Measurements from ENCODE around the gene DLX3. TPM values are rescaled to one million over a fixed set of nuclear protein-coding genes. Genes with fewer than 3 reads are reported as not detected.

Gene DLX3
- total RNA-seq, 1 experiment from 2014 or later, result 0.74 TPM

DNA sequence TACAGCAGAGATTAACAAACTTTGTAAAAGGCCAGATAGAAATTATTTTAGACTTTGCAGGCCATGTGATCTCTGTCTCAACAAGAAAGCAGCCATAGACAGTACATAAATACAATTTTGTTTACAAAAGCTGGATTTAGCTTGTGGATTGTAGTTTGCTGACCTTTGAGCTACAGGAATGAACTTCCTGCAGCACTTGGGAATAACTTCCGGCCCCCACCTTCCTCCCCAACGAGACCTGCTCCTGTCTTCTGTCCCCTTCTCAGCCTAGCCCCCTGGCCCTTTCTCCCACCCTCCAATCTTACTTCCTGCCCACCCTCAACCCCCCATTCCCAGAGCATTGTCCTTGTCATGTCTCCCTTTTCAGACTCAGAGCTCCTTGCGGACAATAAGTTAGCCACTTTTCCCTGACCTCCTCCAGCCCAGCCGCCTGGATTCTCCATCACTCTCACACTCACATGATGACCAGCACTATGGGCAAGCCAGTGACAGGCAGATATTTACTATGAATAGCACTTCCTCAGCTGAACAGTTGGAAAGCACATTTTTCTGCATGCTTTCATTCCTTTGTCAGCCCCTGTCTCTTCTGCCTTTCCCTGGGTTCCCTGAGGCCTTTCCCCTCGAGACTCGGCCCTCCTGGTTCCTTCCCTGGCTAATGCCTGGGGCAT is 27.6 kb upstream of the DLX3 start (continued):
- TF ChIP-seq, protein P1, sequence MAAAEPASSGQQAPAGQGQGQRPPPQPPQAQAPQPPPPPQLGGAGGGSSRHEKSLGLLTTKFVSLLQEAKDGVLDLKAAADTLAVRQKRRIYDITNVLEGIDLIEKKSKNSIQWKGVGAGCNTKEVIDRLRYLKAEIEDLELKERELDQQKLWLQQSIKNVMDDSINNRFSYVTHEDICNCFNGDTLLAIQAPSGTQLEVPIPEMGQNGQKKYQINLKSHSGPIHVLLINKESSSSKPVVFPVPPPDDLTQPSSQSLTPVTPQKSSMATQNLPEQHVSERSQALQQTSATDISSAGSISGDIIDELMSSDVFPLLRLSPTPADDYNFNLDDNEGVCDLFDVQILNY (CRISPR knock-in tag; IDR thresholded peaks at IDR 0.05), result no peak
- TF ChIP-seq KAT7 (CRISPR knock-in tag; IDR thresholded peaks at IDR 0.05; ENCODE audit: borderline replicate concordance), result no peak

DNA sequence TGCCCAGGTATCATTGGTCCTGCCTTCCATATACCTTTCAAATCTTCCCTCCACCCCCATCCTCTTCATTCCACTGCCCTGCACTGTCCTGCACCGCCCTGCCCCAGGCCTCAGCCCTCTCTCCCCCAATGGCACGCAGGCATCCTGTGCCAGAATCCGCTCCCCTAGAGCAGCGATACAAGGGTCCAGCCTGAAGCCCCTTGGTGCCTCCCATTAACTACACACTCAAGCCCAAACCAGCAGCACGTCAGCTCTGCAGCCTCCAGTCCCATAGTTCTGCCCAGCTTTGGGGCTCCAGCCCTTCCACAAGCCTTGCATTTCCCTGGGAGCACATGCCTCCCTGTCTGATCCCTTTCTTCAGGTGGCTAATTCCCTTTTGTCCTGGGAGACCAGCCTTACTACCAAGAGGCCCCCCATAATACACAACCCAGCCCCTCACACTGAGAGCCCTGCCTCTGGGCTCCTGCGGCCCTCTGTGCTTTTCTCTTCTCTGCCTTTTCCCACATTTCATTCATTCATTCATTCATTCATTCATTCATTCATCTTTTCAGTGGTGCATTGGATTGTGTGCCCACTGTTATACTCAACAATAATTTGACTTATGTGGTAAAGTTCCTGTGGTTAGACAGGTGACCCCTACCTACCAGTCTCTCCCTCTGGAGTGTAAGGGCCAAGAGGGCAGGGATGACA is 26.8 kb upstream of the DLX3 start:
- H3K4me1 Mint-ChIP-seq, result 0 out of 2 replicates have a peak, but pooled peaks cover 5% of the 10 kb centered on the region
- POLR2A ChIA-PET, result no interaction called here
- no peak overlapping the region for H3K4me3 Mint-ChIP-seq
- H3K9me3 Mint-ChIP-seq, result peaks cover 4% of the 10 kb centered on the region; the same call in 1 of the 2 replicates
- no peak overlapping the region for H3K27ac Mint-ChIP-seq
- ATAC-seq (no peak), DNase-seq (ENCODE audit: low spot score) (no peak)
- CTCF ChIA-PET, result interaction anchor here (0.7 to 2.4 kb wide), 6 partner anchors 35 to 72 kb away, joined by 3 to 12 read pairs (median 4); partner anchors contain the start of genes ITGA3 and PDK2
- no peaks in the 10 kb centered on the region for H3K36me3 Mint-ChIP-seq
- H3K27me3 Mint-ChIP-seq (ENCODE audit: low read depth), result peaks cover 10% of the 10 kb centered on the region
- TF ChIP-seq TEAD4 (CRISPR knock-in tag; IDR thresholded peaks at IDR 0.05) (no peak), ZBTB21 (CRISPR knock-in tag; IDR thresholded peaks at IDR 0.05; ENCODE audit: borderline replicate concordance) (no peak), SP1 (CRISPR knock-in tag; conservative IDR thresholded peaks at IDR 0.05) (no peak), CBFB (CRISPR knock-in tag; IDR thresholded peaks at IDR 0.05; ENCODE audit: low read depth) (no peak), PRRX2 (CRISPR knock-in tag; IDR thresholded peaks at IDR 0.05) (no peak), RORB (CRISPR knock-in tag; IDR thresholded peaks at IDR 0.05) (no peak)
- TF ChIP-seq, protein P2, sequence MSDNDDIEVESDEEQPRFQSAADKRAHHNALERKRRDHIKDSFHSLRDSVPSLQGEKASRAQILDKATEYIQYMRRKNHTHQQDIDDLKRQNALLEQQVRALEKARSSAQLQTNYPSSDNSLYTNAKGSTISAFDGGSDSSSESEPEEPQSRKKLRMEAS (CRISPR knock-in tag; IDR thresholded peaks at IDR 0.05), result no peak
- TF ChIP-seq, protein P1 (CRISPR knock-in tag; IDR thresholded peaks at IDR 0.05), result no peak
- TF ChIP-seq, protein P3, sequence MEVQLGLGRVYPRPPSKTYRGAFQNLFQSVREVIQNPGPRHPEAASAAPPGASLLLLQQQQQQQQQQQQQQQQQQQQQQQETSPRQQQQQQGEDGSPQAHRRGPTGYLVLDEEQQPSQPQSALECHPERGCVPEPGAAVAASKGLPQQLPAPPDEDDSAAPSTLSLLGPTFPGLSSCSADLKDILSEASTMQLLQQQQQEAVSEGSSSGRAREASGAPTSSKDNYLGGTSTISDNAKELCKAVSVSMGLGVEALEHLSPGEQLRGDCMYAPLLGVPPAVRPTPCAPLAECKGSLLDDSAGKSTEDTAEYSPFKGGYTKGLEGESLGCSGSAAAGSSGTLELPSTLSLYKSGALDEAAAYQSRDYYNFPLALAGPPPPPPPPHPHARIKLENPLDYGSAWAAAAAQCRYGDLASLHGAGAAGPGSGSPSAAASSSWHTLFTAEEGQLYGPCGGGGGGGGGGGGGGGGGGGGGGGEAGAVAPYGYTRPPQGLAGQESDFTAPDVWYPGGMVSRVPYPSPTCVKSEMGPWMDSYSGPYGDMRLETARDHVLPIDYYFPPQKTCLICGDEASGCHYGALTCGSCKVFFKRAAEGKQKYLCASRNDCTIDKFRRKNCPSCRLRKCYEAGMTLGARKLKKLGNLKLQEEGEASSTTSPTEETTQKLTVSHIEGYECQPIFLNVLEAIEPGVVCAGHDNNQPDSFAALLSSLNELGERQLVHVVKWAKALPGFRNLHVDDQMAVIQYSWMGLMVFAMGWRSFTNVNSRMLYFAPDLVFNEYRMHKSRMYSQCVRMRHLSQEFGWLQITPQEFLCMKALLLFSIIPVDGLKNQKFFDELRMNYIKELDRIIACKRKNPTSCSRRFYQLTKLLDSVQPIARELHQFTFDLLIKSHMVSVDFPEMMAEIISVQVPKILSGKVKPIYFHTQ (CRISPR knock-in tag; IDR thresholded peaks at IDR 0.05), result no peak

DNA sequence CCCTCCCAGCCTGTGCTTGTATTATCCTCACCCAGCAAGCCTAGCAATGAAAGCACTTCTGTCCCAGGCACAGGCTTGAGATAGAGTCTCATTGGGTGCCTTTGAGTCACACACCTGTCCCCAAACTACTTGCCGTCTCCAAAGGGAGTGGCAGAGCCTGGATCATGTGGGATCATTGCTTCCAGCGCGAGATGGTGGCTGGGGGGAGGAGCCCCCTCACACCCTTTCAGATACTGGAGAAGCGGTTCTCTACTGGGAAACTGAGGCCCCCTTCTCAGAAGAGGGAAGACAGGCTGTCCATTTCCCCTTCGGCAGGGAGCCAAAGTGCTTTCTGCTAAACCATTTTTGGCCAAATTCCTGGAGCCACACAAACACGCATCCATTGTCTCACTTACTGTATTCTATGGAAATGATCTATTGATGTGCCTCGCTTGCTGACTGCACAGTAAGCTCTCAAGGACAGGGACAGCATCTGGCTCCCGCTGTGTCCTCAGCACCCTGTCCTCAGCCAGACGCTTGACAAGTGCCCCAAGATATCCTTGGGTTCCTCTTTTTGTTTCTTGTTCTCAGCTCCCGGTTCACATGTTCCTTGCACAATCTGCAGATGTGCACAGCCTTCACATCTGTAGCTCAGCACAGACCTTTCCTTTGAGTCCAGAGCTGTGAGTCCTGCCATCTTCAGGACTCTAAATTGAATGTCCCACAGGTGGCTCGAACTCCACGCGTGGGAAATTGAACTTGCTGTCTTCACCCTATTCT is 26.0 kb upstream of the DLX3 start:
- no peak overlapping the region for H3K4me3 Mint-ChIP-seq
- no peak overlapping the region for H3K27ac Mint-ChIP-seq
- H3K9me3 Mint-ChIP-seq, result peaks cover 4% of the 10 kb centered on the region
- DNase-seq (ENCODE audit: low spot score), result no peak
- no peak for ATAC-seq
- CTCF ChIA-PET, result interaction anchor here (0.7 to 2.4 kb wide), 4 partner anchors 36 to 73 kb away, joined by 4 to 12 read pairs (median 6); partner anchors contain the start of gene PDK2
- POLR2A ChIA-PET, result no interaction called here
- no peaks in the 10 kb centered on the region for H3K4me1 Mint-ChIP-seq
- H3K27me3 Mint-ChIP-seq (ENCODE audit: low read depth), result peaks cover 13% of the 10 kb centered on the region
- no peaks in the 10 kb centered on the region for H3K36me3 Mint-ChIP-seq
- TF ChIP-seq, protein P4, sequence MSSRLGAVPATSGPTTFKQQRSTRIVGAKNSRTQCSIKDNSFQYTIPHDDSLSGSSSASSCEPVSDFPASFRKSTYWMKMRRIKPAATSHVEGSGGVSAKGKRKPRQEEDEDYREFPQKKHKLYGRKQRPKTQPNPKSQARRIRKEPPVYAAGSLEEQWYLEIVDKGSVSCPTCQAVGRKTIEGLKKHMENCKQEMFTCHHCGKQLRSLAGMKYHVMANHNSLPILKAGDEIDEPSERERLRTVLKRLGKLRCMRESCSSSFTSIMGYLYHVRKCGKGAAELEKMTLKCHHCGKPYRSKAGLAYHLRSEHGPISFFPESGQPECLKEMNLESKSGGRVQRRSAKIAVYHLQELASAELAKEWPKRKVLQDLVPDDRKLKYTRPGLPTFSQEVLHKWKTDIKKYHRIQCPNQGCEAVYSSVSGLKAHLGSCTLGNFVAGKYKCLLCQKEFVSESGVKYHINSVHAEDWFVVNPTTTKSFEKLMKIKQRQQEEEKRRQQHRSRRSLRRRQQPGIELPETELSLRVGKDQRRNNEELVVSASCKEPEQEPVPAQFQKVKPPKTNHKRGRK (CRISPR knock-in tag; IDR thresholded peaks at IDR 0.05; ENCODE audit: borderline replicate concordance), result no peak
- TF ChIP-seq, protein P5, sequence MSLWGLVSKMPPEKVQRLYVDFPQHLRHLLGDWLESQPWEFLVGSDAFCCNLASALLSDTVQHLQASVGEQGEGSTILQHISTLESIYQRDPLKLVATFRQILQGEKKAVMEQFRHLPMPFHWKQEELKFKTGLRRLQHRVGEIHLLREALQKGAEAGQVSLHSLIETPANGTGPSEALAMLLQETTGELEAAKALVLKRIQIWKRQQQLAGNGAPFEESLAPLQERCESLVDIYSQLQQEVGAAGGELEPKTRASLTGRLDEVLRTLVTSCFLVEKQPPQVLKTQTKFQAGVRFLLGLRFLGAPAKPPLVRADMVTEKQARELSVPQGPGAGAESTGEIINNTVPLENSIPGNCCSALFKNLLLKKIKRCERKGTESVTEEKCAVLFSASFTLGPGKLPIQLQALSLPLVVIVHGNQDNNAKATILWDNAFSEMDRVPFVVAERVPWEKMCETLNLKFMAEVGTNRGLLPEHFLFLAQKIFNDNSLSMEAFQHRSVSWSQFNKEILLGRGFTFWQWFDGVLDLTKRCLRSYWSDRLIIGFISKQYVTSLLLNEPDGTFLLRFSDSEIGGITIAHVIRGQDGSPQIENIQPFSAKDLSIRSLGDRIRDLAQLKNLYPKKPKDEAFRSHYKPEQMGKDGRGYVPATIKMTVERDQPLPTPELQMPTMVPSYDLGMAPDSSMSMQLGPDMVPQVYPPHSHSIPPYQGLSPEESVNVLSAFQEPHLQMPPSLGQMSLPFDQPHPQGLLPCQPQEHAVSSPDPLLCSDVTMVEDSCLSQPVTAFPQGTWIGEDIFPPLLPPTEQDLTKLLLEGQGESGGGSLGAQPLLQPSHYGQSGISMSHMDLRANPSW (CRISPR knock-in tag; conservative IDR thresholded peaks at IDR 0.05; ENCODE audit: low read depth), result no peak
- no peak for TF ChIP-seq SP1 (CRISPR knock-in tag; conservative IDR thresholded peaks at IDR 0.05)
- TF ChIP-seq ESRRA (CRISPR knock-in tag; IDR thresholded peaks at IDR 0.05; ENCODE audit: borderline replicate concordance), result no peak
- TF ChIP-seq PRRX2 (CRISPR knock-in tag; IDR thresholded peaks at IDR 0.05), result no peak
- TF ChIP-seq, protein P6, sequence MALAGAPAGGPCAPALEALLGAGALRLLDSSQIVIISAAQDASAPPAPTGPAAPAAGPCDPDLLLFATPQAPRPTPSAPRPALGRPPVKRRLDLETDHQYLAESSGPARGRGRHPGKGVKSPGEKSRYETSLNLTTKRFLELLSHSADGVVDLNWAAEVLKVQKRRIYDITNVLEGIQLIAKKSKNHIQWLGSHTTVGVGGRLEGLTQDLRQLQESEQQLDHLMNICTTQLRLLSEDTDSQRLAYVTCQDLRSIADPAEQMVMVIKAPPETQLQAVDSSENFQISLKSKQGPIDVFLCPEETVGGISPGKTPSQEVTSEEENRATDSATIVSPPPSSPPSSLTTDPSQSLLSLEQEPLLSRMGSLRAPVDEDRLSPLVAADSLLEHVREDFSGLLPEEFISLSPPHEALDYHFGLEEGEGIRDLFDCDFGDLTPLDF (CRISPR knock-in tag; IDR thresholded peaks at IDR 0.05), result no peak
- TF ChIP-seq, protein P7, sequence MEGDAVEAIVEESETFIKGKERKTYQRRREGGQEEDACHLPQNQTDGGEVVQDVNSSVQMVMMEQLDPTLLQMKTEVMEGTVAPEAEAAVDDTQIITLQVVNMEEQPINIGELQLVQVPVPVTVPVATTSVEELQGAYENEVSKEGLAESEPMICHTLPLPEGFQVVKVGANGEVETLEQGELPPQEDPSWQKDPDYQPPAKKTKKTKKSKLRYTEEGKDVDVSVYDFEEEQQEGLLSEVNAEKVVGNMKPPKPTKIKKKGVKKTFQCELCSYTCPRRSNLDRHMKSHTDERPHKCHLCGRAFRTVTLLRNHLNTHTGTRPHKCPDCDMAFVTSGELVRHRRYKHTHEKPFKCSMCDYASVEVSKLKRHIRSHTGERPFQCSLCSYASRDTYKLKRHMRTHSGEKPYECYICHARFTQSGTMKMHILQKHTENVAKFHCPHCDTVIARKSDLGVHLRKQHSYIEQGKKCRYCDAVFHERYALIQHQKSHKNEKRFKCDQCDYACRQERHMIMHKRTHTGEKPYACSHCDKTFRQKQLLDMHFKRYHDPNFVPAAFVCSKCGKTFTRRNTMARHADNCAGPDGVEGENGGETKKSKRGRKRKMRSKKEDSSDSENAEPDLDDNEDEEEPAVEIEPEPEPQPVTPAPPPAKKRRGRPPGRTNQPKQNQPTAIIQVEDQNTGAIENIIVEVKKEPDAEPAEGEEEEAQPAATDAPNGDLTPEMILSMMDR (IDR thresholded peaks at IDR 0.05), result no peak

Measured in WTC11 (cell line).